ENCODE data around the gene EIF2A.

Gene EIF2A

DNA sequence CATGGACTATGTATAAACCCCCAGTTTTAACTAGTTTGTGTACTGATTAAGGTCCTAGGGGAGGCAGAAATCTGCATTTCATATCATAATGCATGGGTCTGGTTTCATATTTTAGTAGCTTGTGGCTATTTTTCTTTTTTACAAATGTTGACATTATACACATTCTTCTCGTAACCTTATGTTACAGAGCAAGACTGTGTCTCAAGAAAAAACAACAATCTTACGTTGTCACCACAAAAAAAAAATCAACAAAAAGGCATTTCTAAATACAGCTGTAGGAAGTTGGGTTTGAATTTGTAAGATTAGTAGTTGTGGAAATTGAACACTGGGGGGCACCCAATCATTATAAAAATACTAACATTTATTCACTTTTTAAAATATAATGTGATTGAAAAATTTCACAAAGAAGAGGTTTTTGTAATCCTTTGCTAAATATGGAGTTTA, 18.2 kb upstream of the EIF2A start:
- TF ChIP-seq ZFX (IDR thresholded peaks at IDR 0.05) = no peak
- TF ChIP-seq, protein P1, sequence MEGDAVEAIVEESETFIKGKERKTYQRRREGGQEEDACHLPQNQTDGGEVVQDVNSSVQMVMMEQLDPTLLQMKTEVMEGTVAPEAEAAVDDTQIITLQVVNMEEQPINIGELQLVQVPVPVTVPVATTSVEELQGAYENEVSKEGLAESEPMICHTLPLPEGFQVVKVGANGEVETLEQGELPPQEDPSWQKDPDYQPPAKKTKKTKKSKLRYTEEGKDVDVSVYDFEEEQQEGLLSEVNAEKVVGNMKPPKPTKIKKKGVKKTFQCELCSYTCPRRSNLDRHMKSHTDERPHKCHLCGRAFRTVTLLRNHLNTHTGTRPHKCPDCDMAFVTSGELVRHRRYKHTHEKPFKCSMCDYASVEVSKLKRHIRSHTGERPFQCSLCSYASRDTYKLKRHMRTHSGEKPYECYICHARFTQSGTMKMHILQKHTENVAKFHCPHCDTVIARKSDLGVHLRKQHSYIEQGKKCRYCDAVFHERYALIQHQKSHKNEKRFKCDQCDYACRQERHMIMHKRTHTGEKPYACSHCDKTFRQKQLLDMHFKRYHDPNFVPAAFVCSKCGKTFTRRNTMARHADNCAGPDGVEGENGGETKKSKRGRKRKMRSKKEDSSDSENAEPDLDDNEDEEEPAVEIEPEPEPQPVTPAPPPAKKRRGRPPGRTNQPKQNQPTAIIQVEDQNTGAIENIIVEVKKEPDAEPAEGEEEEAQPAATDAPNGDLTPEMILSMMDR (conservative IDR thresholded peaks at IDR 0.05) = peak; percentile 72
- no peak overlapping the region for H3K27ac ChIP-seq

DNA sequence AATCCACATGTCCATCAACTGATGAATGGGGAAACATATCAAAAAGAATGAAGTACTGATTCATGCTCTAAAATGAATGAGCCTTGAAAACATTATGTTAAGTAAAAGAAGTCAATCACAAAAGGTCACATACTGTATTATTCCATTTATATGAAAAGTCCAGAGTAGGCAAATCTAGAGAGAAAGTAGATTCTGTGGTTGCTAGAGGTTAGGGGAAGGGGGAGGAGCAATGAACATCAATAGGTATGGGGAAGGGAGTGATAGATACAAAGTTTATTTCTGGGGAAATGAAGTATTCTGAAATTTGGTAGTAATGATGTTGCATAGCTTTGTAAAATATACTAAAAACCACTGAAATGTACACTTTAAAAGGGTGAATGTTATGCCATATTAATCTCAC, 14.8 kb upstream of the EIF2A start:
- no peak overlapping the region for H3K27ac ChIP-seq
- TF ChIP-seq, protein P1 (conservative IDR thresholded peaks at IDR 0.05) = no peak
- no peak for TF ChIP-seq ZFX (IDR thresholded peaks at IDR 0.05)

DNA sequence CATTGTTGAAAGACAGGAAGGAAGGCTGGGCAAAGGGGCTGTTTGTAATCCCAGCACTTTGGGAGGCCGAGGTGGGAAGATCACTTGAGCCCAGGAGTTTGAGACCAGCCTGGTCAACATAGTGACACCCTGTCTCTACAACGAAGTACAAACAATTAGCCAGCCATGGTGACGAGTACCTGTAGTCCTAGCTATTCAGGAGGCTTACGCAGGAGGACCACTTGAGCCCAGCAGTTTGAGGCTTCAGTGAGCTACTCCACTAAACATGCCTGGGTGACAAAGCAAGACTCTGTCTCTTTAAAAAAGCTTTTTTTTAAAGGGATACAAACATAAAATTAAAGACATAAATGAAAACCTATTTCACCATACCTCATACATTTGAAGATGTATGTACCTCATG, 11.4 kb upstream of the EIF2A start:
- H3K27ac ChIP-seq = peak overlapping the region; percentile 57
- TF ChIP-seq ZFX (IDR thresholded peaks at IDR 0.05) = no peak
- TF ChIP-seq, protein P1 (conservative IDR thresholded peaks at IDR 0.05) = no peak

DNA sequence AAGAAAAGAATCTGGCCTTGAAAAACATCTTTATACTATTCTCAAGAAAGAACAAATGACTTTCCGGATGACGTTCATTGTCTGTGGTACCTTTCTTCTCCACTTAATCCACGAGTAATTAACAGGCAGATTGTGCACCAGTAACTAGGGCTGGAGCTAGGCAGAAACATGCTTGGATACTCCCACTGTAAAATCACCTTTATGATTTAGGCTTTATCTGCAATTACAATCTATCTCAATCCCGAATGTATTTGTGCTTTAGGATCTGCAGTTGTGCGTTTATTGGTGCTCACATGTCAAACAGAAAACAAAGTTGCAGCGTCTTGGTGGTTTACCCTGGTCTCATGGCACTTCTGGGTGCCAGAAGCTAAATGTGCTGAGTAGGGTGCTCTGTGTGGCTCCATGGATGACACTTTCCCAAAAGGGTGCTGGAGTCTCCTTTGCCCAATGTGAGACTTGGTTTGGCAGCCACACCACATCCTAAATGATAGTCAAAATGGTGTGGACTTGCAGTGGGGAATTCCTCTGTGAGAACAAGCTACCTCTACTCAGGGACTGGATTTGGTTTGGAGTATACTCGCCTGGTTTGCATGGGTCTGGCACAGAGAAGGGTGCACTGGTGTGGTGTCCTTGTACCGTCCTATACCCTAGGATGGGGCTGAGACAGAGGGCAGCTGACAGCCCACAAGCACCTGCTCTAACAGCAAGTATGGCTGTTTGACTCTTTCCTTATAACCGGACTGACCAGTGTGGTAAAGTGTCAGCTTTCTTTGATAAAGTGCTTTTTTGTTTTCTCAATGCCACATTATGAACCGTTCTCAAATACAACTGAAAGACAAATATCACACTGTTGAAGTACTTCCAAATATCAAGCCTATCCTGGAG, 8.0 kb upstream of the EIF2A start:
- TF ChIP-seq, protein P1 (conservative IDR thresholded peaks at IDR 0.05) = no peak
- TF ChIP-seq ZFX (IDR thresholded peaks at IDR 0.05) = no peak
- peak overlapping the region; percentile 89 for H3K27ac ChIP-seq

DNA sequence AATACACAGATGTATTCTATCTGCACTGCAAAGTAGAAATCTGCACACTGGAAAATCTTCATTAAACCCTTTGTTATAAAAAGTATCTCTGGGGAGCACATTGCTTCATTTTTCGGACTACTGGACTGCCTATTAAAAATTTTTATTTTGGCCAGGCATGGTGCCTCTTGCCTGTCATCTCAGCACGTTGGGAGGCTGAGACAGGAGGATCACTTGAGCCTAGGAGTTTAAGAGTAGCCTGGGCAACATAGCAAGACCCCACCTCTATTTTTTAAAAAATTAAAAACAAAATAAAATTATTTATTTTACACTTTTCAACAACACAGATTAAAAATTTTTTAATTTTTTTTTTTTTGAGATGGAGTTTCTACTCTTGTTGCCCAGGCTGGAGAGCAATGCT, 6.3 kb upstream of the EIF2A start:
- H3K27ac ChIP-seq = no peak overlapping the region

DNA sequence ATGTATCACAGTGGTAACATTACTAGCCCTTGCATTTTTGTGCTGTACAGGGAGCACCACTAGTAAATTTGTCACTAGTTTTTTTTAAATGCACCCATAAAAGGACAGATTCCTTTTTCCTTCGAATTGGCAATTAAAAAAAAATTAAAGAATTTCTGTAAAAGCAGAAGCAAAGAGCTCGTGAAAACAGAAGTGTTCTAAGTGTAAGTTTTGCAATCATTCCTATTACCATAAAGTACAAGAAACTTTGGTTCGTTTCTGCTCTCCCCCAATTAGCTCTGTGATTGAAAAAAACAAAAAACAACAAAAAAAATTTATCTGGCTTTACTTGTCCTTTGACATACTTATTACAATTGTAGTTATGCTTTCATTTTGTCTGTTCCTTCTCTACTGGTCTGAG, 5.6 kb upstream of the EIF2A start:
- no peak for TF ChIP-seq ZFX (IDR thresholded peaks at IDR 0.05)
- TF ChIP-seq, protein P1 (conservative IDR thresholded peaks at IDR 0.05) = no peak
- H3K27ac ChIP-seq = no peak overlapping the region

More for the DNA sequence above, 6.3 kb upstream of the EIF2A start:
- TF ChIP-seq, protein P1 (conservative IDR thresholded peaks at IDR 0.05) = no peak
- no peak for TF ChIP-seq ZFX (IDR thresholded peaks at IDR 0.05)

DNA sequence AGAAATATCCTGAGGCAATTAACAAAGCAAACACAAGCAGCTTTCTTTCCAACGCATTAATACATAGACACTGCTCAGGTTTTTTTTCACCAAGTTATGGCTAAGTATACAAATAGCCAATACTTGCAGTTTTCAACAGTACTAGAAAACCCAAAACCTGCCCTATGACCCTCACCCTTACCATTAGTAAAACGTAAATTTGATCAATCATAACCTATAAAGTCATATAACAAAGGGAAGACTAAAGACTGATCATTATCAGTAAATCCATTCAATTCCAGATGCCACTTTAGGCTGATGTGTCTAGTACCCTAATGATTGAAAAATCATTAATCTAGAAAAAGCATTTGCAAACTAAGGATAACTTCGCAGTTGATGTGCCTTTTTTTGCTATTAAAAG, 3.5 kb upstream of the EIF2A start:
- no peak for TF ChIP-seq ZFX (IDR thresholded peaks at IDR 0.05)
- TF ChIP-seq, protein P1 (conservative IDR thresholded peaks at IDR 0.05) = no peak

More for the DNA sequence above, 3.5 kb upstream of the EIF2A start:
- H3K27ac ChIP-seq = no peak overlapping the region

All from C4-2B (cell line).